Prostate gland (tissue), 2 donors: ENCODE data around the gene MMP23B.

Experiments
- CTCF ChIP-seq, 4 experiments: fragments of 200-600 bp in 2 of 4; fragments of 450-650 bp in 2 of 4; sonication (generic) in 2 of 4; IDR thresholded peaks; 1 replicate in 3 of 4; 2 replicates in 1 of 4; pipeline ENCODE4 v1.5.1; 2016 to 2019; ENCODE audit warnings: antibody characterized with exemption in 4 of 4, mild to moderate bottlenecking in 2 of 4, moderate library complexity in 2 of 4
- POLR2AphosphoS5 ChIP-seq: sonication (generic); formaldehyde crosslinking; IDR thresholded peaks from one replicate; pipeline ENCODE4 v1.6.1; 2017; ENCODE audit warnings: antibody characterized with exemption

DNA sequence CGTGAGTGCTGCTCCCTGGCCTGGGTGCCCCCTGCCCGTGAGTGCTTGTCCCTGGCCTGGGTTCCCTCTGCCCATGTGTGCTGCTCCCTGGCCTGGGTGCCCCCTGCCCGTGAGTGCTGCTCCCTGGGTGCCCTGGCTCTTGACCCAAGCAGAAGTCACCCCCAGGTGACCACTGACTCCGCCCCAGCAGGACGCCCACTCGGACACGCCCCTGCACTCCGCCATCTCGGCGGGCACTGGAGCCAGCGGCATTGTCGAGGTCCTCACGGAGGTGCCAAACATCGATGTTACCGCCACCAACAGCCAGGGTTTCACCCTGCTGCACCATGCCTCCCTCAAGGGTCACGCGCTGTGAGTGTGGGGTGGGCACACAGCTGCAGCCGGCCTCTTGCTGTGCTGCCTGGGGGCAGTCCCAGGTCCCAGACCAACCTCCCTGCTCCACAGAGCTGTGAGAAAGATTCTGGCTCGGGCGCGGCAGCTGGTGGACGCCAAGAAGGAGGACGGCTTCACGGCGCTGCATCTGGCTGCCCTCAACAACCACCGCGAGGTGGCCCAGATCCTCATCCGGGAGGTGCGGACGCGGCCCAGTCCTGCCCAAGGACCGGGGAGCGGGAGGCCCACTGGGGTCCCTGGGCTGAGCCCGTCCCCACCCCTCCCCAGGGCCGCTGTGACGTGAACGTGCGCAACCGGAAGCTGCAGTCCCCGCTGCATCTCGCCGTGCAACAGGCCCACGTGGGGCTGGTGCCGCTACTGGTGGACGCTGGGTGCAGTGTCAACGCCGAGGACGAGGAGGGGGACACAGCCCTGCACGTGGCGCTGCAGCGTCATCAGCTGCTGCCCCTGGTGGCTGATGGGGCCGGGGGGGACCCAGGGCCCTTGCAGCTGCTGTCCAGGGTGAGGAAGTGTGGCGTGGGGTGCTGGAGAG, 3.9 kb upstream of the MMP23B start:
- no peak for TF ChIP-seq CTCF (IDR thresholded peaks at IDR 0.05)
- no peak for TF ChIP-seq POLR2AphosphoS5
